GM19193 (cell line): Measurements from ENCODE around the gene TMEM220.

Source experiments
- POLR2A ChIP-seq: IDR thresholded peaks from 4 replicates; pipeline ENCODE4 v1.6.1; 2011; ENCODE audit not compliant: insufficient read depth, insufficient read length; ENCODE audit errors: extremely low read depth

TMEM220 gene

DNA sequence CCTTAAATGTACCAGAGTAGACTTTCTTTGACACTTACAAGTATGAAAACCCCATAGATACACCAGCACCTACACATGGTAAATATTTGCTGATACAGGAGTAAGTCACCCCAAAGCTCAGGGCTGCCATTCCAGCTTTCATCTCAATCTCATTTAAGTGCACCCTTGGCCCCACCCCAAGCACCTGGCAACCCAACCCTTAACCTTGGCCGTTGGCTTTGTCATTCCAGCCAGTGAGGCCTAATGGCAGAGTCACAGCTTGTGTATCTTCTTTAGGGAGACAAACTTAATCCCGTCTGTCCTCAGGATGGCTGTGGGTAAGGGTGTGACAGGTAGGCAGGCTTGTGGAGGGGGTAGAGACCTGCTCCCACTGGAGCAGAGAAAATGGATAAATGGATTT is 31.5 kb upstream of the TMEM220 start:
- no peak for TF ChIP-seq POLR2A

GRCh38 chr17:10758062-10758461 is 28.2 kb upstream of the TMEM220 start:
- TF ChIP-seq POLR2A = no peak

- TF ChIP-seq POLR2A = no peak
Observed at GRCh38 chr17:10757647-10758046, 27.8 kb upstream of the TMEM220 start.

GRCh38 chr17:10757067-10757466 is 27.2 kb upstream of the TMEM220 start:
- no peak for TF ChIP-seq POLR2A

DNA sequence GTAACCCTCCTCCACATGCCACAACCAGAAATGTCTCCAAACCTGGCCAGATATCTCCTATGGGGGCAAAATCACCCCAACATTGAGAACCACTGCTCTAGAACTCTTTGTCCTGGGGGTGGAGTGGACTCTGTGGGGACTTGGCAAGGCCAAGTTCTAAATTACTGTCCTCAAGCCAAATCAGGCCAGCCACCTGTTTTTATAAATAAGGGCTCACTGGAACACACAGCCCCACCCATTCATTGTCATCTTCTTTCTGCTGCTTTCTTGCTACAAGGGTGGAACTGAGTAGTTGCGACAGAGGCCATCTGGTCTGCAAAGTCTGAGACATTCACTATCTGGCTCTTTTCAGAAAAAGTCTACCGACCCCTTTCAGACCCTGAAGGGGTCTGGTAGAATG is 26.8 kb upstream of the TMEM220 start:
- no peak for TF ChIP-seq POLR2A

- no peak for TF ChIP-seq POLR2A
Observed at GRCh38 chr17:10756185-10756584, 26.4 kb upstream of the TMEM220 start.

DNA sequence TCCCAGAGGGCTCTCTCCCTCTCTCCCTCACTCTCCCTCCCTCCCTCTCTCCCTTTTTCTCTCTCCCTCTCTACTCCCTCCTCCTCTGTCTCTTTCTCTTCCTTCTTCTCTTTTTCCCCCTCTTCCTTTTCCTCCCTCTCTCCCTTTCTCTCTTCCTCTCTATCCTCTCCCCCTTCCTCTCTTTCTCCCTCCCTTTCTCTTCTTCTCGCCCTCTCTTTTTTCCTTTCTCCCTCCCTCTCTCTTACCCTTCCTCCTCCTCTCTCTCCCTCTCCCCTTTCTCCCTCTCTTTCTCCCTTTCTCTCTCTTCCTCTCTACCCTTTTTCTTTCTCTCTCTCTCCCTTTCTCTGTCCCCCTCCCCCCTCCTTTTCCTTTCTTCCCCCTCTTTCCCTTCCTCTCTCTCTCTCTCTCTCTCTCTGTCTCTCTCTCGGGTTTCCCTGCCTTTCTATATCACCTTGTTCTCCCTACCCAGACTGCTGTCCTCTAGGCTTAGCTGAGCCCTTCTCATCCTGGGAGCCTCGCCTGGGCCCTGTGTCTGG is 25.8 kb upstream of the TMEM220 start:
- TF ChIP-seq POLR2A = no peak

GRCh38 chr17:10754861-10755591 is 25.2 kb upstream of the TMEM220 start:
- TF ChIP-seq POLR2A = no peak

GRCh38 chr17:10754109-10754508 is 24.3 kb upstream of the TMEM220 start:
- no peak for TF ChIP-seq POLR2A

- TF ChIP-seq POLR2A = no peak
Observed at GRCh38 chr17:10752696-10753095, 22.9 kb upstream of the TMEM220 start.

GRCh38 chr17:10751563-10751962 is 21.7 kb upstream of the TMEM220 start:
- no peak for TF ChIP-seq POLR2A

DNA sequence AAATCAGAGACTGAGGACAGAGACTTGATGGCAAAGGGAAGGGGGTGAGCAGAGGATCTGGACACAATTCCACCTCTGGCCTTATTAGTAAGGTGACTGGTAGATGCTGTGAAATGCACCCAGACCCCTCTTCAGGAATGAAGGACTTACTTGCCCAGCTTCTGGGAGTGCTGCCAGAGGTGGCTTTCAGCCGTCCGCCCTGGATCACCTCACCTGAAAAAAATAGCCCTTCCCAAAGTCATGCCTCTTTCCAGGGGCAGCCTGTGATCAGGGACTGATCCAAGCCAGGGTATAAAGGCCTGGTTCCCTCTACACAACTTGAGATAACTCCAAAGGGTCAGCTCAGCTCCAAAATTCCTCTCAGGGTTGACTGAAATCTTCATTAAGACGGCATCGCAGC is 20.4 kb upstream of the TMEM220 start:
- no peak for TF ChIP-seq POLR2A

DNA sequence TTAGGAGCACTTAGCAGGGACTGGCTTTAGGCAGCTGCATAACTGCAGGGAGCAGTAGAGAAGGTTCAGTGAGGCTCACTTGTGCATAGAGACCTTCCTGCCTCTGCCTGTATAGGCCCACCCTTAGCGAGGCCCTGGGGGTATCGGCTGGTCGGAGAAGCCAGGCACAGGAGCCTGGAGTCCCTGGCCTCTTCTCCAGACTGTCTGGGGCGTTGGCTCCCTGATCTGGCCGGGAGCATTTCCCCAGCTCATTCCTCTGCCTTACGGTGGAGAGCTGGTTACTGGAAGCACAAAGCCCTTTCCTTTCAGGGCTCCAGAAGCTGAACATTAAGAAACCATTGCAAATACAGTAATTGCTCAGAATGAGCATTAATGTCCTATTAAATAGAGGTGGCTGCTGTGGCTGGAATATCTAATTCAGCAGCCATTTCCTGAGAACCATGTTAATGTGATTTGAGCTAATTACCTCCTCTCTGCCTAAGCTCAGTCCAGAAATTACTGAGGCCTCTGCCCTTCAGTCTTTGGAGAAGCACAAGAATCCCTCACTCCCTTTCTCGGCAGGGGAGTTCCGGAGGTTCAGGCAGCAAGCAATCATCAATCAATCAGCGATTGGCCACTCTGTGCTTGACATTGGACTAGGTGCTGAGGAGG is 18.8 kb upstream of the TMEM220 start:
- no peak for TF ChIP-seq POLR2A

- no peak for TF ChIP-seq POLR2A
Observed at GRCh38 chr17:10745231-10745630, 15.4 kb upstream of the TMEM220 start.

GRCh38 chr17:10744501-10745000 is 14.7 kb upstream of the TMEM220 start:
- no peak for TF ChIP-seq POLR2A

GRCh38 chr17:10743316-10744009 is 13.6 kb upstream of the TMEM220 start:
- TF ChIP-seq POLR2A = no peak

DNA sequence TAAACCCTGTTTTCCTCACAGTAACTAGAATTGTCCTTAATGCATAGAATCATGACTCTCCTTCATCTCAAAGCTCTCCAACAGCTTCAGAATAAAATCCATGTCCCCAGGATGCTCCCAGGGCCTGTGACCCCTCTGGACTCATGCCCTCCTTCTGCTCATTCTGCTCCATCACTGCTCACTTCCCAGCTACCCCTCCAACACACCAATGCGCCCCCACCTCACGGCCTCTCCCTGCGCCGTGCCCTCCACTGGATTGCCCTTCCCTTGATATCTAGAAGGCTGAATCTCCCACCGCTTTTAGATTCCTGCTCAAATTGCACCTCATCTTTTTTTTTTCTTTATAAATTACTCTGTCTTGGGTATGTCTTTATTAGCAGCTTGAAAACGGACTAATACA is 12.6 kb upstream of the TMEM220 start:
- no peak for TF ChIP-seq POLR2A
